Raji (cell line): ENCODE results near the gene TTR.

Experiments
- POLR2A ChIP-seq: IDR thresholded peaks from 2 replicates; pipeline ENCODE4 v1.6.1; 2011; ENCODE audit warnings: low read depth, low read length, control low read depth; ENCODE audit not compliant: insufficient read depth

The TTR gene

GRCh38 chr18:31591628-31592027 lies at the start of gene TTR:
Gene TTR (plus strand): TSS chr18:31591877. CDS start chr18:31591903, 26 bp downstream.
- TF ChIP-seq POLR2A = no peak

- TF ChIP-seq POLR2A = no peak
Measured at GRCh38 chr18:31546476-31546875, 45.2 kb upstream of the TTR start.

DNA sequence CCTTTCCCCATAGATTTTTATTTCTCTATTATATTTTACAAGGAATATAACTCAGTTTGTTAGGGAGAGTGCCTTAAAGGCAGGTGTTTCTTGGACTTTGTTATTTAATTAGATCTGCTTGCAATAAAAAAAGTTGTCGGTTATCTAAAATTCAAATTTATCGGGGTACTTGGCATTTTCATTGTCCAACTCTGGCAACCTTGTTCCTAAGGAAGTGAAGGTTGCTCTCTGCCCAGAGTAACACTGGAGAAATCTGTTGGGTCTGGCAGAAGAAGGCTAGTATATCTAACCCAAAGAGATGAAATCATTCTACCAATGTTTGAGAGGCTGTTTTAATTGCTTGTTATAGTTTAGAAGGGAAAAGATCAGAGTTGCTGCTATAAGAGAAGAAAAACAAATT lies 42.8 kb upstream of the TTR start:
- TF ChIP-seq POLR2A = no peak

- TF ChIP-seq POLR2A = no peak
Measured at GRCh38 chr18:31549416-31549815, 42.3 kb upstream of the TTR start.

DNA sequence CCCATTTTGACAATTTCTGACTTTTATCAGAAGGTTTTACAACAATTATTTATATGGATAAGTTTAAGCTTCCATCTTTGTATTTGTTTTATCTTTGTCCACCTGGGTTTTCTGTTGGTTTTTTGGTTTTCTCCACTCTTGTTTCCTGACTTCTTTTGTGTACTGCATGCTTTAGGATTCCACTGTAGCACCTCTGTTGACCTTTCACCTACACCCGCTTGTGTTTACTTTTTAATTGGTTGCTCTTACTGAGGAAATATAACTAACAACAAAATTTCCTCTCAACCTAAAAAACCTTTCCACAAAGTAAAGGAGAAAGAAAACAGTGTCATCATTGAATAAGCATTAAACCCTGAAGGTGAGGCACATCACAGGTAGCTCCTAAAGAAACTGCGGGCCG lies 39.8 kb upstream of the TTR start:
- no peak for TF ChIP-seq POLR2A

GRCh38 chr18:31553800-31554199 lies 37.9 kb upstream of the TTR start:
- TF ChIP-seq POLR2A = no peak

DNA sequence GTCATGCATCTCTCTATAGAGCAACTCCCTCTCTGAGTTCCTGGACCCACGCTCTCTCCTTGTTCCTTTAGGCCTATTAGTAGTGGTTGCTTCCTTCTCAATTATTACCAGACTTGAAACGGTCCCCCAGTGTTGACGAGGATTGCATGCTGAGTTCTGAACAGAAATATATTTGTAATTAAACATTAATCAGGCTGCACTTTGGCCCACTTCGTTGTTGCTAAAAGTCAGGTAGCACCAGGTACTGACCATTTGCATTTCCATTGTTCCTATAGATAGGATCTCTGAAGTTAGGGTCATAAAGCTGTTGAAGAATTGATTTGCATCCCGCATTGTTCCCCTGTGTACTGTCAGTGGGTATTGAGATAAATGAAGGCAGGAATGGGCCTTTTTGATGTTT lies 36.9 kb upstream of the TTR start:
- TF ChIP-seq POLR2A = no peak

DNA sequence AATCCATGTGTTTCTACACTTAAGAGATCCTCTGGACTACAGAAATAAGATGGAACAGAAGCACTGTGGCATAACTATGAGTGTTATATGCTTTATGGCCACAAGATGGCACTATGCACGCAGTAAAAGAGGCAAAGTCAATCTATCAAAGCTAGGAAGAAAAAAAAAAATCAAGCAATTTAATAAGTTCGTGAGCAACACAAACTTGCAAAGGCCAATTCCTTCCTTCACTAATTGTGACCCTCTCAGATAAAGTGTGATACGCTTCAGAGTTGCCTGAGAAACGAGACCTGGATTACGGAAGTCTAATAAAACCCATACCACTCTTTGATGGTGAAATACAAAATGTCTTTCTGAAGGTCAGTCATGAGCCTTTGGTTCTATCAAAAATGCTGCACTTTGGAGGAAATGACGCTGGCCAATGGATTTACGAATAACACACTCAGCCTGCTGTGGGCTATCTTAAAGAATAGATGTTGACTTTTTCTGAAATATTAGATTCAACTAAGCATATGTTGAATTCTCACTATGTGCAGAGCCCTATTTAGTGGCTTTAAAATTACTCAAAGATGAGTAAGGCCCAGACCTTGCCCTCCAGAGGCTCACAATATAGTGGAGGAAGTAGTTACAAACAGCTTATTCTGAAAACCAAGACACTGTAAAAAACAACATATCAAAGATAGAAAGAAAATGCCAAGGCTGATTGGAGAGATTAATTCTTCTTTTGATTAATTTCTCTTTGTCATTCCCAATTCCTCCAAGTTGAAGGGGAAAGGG lies 35.5 kb upstream of the TTR start:
- no peak for TF ChIP-seq POLR2A

DNA sequence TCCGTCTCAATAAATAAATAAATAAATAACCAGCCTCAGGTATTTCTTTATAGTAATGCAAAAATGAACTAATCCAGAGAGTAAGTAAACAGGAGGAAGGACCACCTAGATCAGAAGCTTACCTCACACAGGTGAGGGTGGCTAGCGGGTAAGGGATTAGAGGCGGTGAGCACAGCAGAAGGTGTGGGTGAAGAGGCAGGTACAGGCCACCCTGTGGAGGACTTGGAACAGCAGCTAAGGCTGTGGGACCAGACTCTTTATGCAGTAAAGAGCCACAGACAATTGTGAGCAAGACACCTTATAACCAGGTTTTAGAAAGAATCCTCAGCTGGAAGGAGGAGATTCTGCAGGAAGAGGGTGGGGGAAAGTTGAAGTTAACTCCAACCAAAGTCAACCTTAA lies 34.2 kb upstream of the TTR start:
- no peak for TF ChIP-seq POLR2A

- no peak for TF ChIP-seq POLR2A
Measured at GRCh38 chr18:31558567-31558966, 33.1 kb upstream of the TTR start.

- no peak for TF ChIP-seq POLR2A
Measured at GRCh38 chr18:31562726-31563125, 29.0 kb upstream of the TTR start.

GRCh38 chr18:31563778-31564177 lies 27.9 kb upstream of the TTR start:
- no peak for TF ChIP-seq POLR2A

DNA sequence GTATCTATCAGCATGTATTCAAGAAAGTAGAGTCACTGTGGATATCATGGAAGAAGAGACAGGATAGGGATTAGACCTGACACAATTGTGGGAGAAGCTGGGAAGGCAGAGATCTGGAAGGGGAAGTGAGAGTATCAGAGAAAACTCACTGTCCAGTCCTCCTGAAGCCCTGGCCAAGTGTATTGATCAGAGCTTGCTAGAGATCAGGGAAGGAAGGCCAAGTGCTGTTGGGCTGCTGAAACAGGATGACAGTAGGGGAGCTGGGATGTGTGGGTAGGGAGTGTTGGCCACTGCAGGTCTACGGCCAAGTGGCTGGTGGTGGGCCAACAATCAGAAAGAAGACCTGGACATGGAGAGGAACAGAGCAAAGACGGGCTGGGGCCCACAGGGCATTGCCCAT lies 26.3 kb upstream of the TTR start:
- TF ChIP-seq POLR2A = no peak

GRCh38 chr18:31565782-31566512 lies 25.7 kb upstream of the TTR start:
- TF ChIP-seq POLR2A = no peak

DNA sequence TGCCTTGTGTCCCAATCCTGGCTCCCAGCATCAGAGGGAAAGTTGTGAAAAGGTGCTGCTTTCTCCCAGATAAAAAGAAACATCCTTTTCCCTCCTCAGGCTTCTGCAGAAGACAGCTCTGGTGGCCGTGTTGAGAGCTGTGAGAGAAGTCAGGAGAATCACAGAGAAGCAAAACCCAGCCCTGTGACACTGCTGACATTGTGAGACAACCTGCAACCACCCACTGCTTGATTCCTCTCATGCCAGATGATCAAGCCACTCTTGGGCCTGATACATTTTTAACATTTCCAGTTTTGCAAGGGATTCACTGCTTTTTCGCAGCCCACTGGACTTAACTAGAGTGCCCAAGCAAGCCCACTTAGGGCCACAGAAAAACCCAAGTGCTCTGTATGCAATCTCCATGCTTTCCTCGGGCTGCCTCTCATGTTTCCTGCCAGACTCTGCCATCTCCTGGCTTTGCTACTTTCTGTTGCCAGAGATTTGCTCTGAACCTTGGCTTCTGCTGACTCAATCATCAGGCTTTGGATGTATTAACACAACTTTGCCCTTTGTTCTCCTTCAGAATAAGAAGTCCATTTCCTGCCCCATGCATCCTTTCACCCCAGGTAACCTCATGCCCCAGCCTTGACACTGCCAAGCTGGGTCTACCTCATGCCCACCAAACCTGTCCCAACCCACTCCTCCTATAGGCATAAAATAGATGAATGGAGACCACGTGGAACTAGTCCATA lies 24.9 kb upstream of the TTR start:
- TF ChIP-seq POLR2A = no peak

- no peak for TF ChIP-seq POLR2A
Measured at GRCh38 chr18:31572368-31572767, 19.3 kb upstream of the TTR start.

DNA sequence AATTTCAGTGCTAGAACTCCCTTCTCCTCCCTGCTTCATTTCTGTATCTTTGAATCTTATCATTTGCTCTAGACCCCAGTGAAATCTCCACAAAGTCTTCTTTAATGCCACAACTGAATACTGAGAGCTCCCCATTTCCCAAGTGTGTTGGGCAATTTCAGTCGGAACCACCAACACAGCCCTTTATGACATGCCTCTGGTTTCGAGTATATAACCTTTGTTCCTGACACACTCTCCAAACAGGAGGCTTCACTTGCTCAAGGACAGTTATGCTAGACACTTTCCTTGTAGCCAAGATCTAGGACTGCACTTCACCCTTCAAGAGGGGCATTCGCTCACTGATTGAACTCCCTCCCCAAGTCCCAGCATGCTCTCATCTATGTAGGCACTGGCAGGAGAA lies 18.6 kb upstream of the TTR start:
- no peak for TF ChIP-seq POLR2A

- TF ChIP-seq POLR2A = no peak
Measured at GRCh38 chr18:31574359-31574758, 17.3 kb upstream of the TTR start.
